GM12864 (cell line): Measurements from ENCODE around the gene NPL.

Source experiments
- DNase-seq: peaks from one replicate; pipeline ENCODE4 v3.0.0-alpha.2; 2011; ENCODE audit warnings: low read depth
- H3K4me3 ChIP-seq: 2 replicates; pipeline ENCODE4 v1.5.1; 2011; ENCODE audit warnings: mild to moderate bottlenecking, low read depth, low read length, control low read depth
- TF ChIP-seq, protein P1 (sequence below): IDR thresholded peaks from 2 replicates; pipeline ENCODE4 v1.5.1; 2011; ENCODE audit warnings: low read depth, mild to moderate bottlenecking, moderate library complexity, low read length, control low read depth, inconsistent platforms; ENCODE audit errors: missing control alignments

NPL gene

DNA sequence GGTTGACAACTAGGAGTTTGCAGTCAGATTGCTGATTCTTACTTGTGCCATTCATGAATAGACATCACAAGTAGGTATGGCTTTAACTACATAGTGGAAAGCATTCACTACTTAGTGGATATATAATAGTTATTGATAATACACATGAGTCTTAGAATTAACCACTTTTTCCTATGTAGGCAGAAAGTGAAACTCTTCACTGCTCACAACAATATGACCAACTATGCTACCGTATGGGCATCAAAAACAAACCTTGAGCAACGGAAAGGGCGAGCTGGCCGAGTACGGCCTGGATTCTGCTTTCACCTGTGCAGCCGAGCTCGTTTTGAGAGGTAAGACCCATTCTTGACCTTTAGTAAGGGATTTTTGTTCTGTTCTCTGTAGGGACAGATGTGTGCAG is 88.3 kb downstream of the NPL start:
- H3K4me3 ChIP-seq: no peak overlapping the region
- TF ChIP-seq, protein P1, sequence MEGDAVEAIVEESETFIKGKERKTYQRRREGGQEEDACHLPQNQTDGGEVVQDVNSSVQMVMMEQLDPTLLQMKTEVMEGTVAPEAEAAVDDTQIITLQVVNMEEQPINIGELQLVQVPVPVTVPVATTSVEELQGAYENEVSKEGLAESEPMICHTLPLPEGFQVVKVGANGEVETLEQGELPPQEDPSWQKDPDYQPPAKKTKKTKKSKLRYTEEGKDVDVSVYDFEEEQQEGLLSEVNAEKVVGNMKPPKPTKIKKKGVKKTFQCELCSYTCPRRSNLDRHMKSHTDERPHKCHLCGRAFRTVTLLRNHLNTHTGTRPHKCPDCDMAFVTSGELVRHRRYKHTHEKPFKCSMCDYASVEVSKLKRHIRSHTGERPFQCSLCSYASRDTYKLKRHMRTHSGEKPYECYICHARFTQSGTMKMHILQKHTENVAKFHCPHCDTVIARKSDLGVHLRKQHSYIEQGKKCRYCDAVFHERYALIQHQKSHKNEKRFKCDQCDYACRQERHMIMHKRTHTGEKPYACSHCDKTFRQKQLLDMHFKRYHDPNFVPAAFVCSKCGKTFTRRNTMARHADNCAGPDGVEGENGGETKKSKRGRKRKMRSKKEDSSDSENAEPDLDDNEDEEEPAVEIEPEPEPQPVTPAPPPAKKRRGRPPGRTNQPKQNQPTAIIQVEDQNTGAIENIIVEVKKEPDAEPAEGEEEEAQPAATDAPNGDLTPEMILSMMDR: no peak
- no peak for DNase-seq
